Liver (tissue), 9 donors: ENCODE results near the gene SCN10A. TPM values are rescaled to one million over a fixed set of nuclear protein-coding genes. Genes with fewer than 3 reads are reported as not detected.

ENCODE experiments used
- DNase-seq: peaks from one replicate; pipeline ENCODE4 v3.0.0-alpha.2; 2017; ENCODE audit warnings: low spot score
- H3K27ac ChIP-seq, 2 donors: one replicate each; pipeline ENCODE4 v1.7.0; 2013; ENCODE audit warnings: inconsistent platforms in 2 of 2, low read length in 2 of 2, control low read depth in 1 of 2, low read depth in 1 of 2, mild to moderate bottlenecking in 1 of 2
- H3K27me3 ChIP-seq, 4 donors: one replicate each; pipeline versions ENCODE4 v1.6.1 to v1.7.0; 2013; ENCODE audit warnings: low read length in 3 of 4, inconsistent platforms in 1 of 4, mild to moderate bottlenecking in 1 of 4, moderate library complexity in 1 of 4; ENCODE audit not compliant: control insufficient read depth in 4 of 4, insufficient read depth in 4 of 4
- H3K36me3 ChIP-seq, 4 donors: one replicate each; pipeline versions ENCODE4 v1.6.1 to v1.7.0; 2013; ENCODE audit warnings: low read length in 3 of 4, mild to moderate bottlenecking in 3 of 4, low read depth in 1 of 4, moderate library complexity in 1 of 4; ENCODE audit not compliant: control insufficient read depth in 4 of 4, insufficient read depth in 3 of 4
- H3K4me1 ChIP-seq, 4 donors: one replicate each; pipeline versions ENCODE4 v1.6.1 to v1.7.0; 2013; ENCODE audit warnings: low read length in 3 of 4, mild to moderate bottlenecking in 3 of 4, moderate library complexity in 1 of 4; ENCODE audit not compliant: control insufficient read depth in 4 of 4, insufficient read depth in 4 of 4
- H3K4me3 ChIP-seq, 3 donors: one replicate each; pipeline versions ENCODE4 v1.6.1 to v1.7.0; 2013; ENCODE audit warnings: low read length in 3 of 3, control low read depth in 1 of 3, low read depth in 1 of 3, mild to moderate bottlenecking in 1 of 3
- H3K9ac ChIP-seq, 2 donors: one replicate each; pipeline ENCODE4 v1.7.0; 2013; ENCODE audit warnings: low read length in 2 of 2, mild to moderate bottlenecking in 2 of 2, moderate library complexity in 2 of 2, control low read depth in 1 of 2, low read depth in 1 of 2
- H3K9me3 ChIP-seq, 4 donors: one replicate each; pipeline versions ENCODE4 v1.6.1 to v1.7.0; 2013; ENCODE audit warnings: low read length in 3 of 4; ENCODE audit not compliant: control insufficient read depth in 4 of 4
- EGR1 ChIP-seq, 2 donors: IDR thresholded peaks; 2 replicates each; pipeline ENCODE4 v1.6.1; 2016 to 2018; ENCODE audit warnings: antibody characterized with exemption in 2 of 2, low read depth in 2 of 2
- FOXA1 ChIP-seq: IDR thresholded peaks from 2 replicates; pipeline ENCODE4 v1.6.1; 2016; ENCODE audit warnings: antibody characterized with exemption
- FOXA2 ChIP-seq: IDR thresholded peaks from 2 replicates; pipeline ENCODE4 v1.6.1; 2016; ENCODE audit warnings: antibody characterized with exemption
- GABPA ChIP-seq, 2 donors: IDR thresholded peaks in 1 of 2; conservative IDR thresholded peaks in 1 of 2; 2 replicates each; pipeline ENCODE4 v1.6.1; 2016; ENCODE audit warnings: antibody characterized with exemption in 2 of 2, mild to moderate bottlenecking in 1 of 2, moderate library complexity in 1 of 2
- HNF4A ChIP-seq, 2 donors: conservative IDR thresholded peaks; 2 replicates each; pipeline ENCODE4 v1.6.1; 2016; ENCODE audit warnings: antibody characterized with exemption in 2 of 2, mild to moderate bottlenecking in 2 of 2
- JUND ChIP-seq, 2 donors: IDR thresholded peaks; 2 replicates each; pipeline ENCODE4 v1.6.1; 2016; ENCODE audit warnings: antibody characterized with exemption in 2 of 2
- NR2F2 ChIP-seq: IDR thresholded peaks from 2 replicates; pipeline ENCODE4 v1.6.1; 2016; ENCODE audit warnings: antibody characterized with exemption
- RAD21 ChIP-seq, 2 donors: IDR thresholded peaks; 2 replicates each; pipeline ENCODE4 v1.6.1; 2016; ENCODE audit warnings: antibody characterized with exemption in 2 of 2, mild to moderate bottlenecking in 2 of 2
- YY1 ChIP-seq: IDR thresholded peaks from 2 replicates; pipeline ENCODE4 v1.6.1; 2016; ENCODE audit warnings: antibody characterized with exemption, mild to moderate bottlenecking
- WGBS: extraction: QIAGEN DNeasy Blood & Tissue Kit; methylation state at CpG from one replicate; pipeline ENCODE4 v1.1.7; 2013; 5-methylcytosine and 5-hydroxymethylcytosine counted together
- polyA plus RNA-seq, 2 donors: library from polyadenylated mRNA; stranded (reverse) in 1 of 2; unstranded in 1 of 2; fragments of 200-250 nt in 1 of 2; fragments of >200 nt in 1 of 2; fragmentation: Nextera tagmentation in 1 of 2; extraction: Ambion mirVana in 1 of 2; gene quantifications; one replicate each; pipeline versions ENCODE4 v1.2.1 to v1.2.3, GENCODE V29; 2013 to 2015
- total RNA-seq, 2 donors: library from RNA; depleted of rRNA; stranded (reverse); fragments of >200 nt; gene quantifications; one replicate each; pipeline ENCODE4 v1.2.3, GENCODE V29; 2014
- TF ChIP-seq, protein P1 (sequence below): IDR thresholded peaks from 2 replicates; pipeline ENCODE4 v1.6.1; 2016; ENCODE audit warnings: antibody characterized with exemption, mild to moderate bottlenecking
- TF ChIP-seq, protein P2 (sequence below): IDR thresholded peaks from 2 replicates; pipeline ENCODE4 v1.6.1; 2016; ENCODE audit warnings: antibody characterized with exemption
- TF ChIP-seq, protein P3 (sequence below): IDR thresholded peaks from 2 replicates; pipeline ENCODE4 v1.6.1; 2016; ENCODE audit warnings: antibody characterized with exemption
- TF ChIP-seq, protein P4 (sequence below): IDR thresholded peaks from 2 replicates; pipeline ENCODE4 v1.6.1; 2016; ENCODE audit warnings: antibody characterized with exemption
- donor health status: healthy.
- donor health status: healthy.
- donor health status: healthy.
- donor health status: healthy.
- donor health status: healthy.

SCN10A gene
- under 1 TPM in 1 of 2 donors, not detected in 1; under 0.01 TPM for total RNA-seq
- not detected for polyA plus RNA-seq

DNA sequence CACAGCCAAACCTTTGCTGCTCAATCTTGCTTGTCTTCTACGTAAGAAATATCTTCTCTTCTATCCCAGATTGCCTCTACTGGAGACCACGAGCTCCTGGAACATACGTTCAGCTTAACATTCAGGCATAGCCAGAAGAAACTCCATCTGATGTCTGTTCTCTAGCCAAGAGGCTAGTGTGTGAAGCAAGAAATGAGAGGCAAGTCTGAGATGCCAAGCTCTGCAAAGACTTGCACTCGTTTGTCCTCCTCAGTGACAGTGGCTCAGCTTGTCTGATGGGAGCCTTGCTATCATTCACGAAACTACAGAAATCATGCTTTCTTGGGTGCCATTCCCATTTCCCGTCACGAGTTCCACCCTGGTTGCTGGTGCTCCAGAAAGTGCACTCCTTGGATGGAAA lies at the start of gene SCN10A:
Gene SCN10A (minus strand): TSS at position 192 of the 400 bp plus-strand sequence. CDS start 22,207 bp downstream, outside the sequence.
- Histone ChIP-seq H3K27me3 (no peaks in the 10 kb centered on the region), H3K36me3 (no peaks in the 10 kb centered on the region), H3K27ac (no peak within 1 kb of the TSS), H3K4me1 (no peaks in the 10 kb centered on the region), H3K9me3 (no peaks in the 10 kb centered on the region), H3K9ac (no peak within 1 kb of the TSS), H3K4me3 (no peak within 1 kb of the TSS)
- TF ChIP-seq, protein P1, sequence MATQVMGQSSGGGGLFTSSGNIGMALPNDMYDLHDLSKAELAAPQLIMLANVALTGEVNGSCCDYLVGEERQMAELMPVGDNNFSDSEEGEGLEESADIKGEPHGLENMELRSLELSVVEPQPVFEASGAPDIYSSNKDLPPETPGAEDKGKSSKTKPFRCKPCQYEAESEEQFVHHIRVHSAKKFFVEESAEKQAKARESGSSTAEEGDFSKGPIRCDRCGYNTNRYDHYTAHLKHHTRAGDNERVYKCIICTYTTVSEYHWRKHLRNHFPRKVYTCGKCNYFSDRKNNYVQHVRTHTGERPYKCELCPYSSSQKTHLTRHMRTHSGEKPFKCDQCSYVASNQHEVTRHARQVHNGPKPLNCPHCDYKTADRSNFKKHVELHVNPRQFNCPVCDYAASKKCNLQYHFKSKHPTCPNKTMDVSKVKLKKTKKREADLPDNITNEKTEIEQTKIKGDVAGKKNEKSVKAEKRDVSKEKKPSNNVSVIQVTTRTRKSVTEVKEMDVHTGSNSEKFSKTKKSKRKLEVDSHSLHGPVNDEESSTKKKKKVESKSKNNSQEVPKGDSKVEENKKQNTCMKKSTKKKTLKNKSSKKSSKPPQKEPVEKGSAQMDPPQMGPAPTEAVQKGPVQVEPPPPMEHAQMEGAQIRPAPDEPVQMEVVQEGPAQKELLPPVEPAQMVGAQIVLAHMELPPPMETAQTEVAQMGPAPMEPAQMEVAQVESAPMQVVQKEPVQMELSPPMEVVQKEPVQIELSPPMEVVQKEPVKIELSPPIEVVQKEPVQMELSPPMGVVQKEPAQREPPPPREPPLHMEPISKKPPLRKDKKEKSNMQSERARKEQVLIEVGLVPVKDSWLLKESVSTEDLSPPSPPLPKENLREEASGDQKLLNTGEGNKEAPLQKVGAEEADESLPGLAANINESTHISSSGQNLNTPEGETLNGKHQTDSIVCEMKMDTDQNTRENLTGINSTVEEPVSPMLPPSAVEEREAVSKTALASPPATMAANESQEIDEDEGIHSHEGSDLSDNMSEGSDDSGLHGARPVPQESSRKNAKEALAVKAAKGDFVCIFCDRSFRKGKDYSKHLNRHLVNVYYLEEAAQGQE = no peak
- TF ChIP-seq GABPA (IDR thresholded peaks at IDR 0.05 in 1 of 2, conservative IDR thresholded peaks at IDR 0.05 in 1 of 2) (no peak), EGR1 (IDR thresholded peaks at IDR 0.05; ENCODE audit: low read depth in 2 of 2) (no peak), FOXA2 (no peak), FOXA1 (no peak), RAD21 (IDR thresholded peaks at IDR 0.05) (no peak), NR2F2 (no peak), JUND (IDR thresholded peaks at IDR 0.05) (no peak)
- TF ChIP-seq, protein P2, sequence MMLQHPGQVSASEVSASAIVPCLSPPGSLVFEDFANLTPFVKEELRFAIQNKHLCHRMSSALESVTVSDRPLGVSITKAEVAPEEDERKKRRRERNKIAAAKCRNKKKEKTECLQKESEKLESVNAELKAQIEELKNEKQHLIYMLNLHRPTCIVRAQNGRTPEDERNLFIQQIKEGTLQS = no peak
- TF ChIP-seq, protein P3, sequence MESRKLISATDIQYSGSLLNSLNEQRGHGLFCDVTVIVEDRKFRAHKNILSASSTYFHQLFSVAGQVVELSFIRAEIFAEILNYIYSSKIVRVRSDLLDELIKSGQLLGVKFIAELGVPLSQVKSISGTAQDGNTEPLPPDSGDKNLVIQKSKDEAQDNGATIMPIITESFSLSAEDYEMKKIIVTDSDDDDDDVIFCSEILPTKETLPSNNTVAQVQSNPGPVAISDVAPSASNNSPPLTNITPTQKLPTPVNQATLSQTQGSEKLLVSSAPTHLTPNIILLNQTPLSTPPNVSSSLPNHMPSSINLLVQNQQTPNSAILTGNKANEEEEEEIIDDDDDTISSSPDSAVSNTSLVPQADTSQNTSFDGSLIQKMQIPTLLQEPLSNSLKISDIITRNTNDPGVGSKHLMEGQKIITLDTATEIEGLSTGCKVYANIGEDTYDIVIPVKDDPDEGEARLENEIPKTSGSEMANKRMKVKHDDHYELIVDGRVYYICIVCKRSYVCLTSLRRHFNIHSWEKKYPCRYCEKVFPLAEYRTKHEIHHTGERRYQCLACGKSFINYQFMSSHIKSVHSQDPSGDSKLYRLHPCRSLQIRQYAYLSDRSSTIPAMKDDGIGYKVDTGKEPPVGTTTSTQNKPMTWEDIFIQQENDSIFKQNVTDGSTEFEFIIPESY = no peak
- TF ChIP-seq, protein P4, sequence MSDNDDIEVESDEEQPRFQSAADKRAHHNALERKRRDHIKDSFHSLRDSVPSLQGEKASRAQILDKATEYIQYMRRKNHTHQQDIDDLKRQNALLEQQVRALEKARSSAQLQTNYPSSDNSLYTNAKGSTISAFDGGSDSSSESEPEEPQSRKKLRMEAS = no peak
- WGBS = 65% methylated on average over 7 of the region's 7 CpGs
- no peak for DNase-seq

DNA sequence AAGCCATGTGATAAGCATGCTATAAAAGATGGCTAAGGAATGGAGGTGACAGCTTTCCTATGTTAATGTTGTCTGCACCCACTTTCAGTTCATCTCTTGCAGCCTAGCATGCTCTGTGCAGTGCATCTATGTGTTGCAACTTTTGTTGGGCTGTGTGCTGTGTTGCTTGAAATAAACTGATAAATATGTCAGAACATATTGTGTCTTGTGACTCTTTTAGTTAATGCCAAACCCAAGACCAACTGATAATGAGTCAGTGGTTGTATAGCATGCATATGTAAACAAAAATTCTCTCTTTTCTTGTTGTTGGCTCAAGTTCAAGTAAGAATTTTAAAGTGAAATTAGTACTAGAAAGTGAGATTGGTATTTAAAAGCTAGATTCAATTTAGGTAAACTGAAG lies 37.0 kb upstream of the SCN10A start:
- H3K27ac ChIP-seq = no peak overlapping the region
- H3K4me1 ChIP-seq = no peaks in the 10 kb centered on the region
- H3K4me3 ChIP-seq = no peak overlapping the region
- no peak for DNase-seq
- H3K36me3 ChIP-seq = no peaks in the 10 kb centered on the region
- H3K9me3 ChIP-seq = peaks cover 0 to 2% (median 0%) of the 10 kb centered on the region in 4 donors
- H3K9ac ChIP-seq = no peak overlapping the region
- TF ChIP-seq HNF4A (conservative IDR thresholded peaks at IDR 0.05) (no peak), GABPA (IDR thresholded peaks at IDR 0.05 in 1 of 2, conservative IDR thresholded peaks at IDR 0.05 in 1 of 2) (no peak), EGR1 (IDR thresholded peaks at IDR 0.05; ENCODE audit: low read depth in 2 of 2) (no peak), YY1 (no peak)
- H3K27me3 ChIP-seq = no peaks in the 10 kb centered on the region
